ENCODE results near the gene ATP13A5. TPM values are rescaled to one million over a fixed set of nuclear protein-coding genes. Genes with fewer than 3 reads are reported as not detected.

ATP13A5 gene
- total RNA-seq, 2 donors from 2014 or later = not detected

GRCh38 chr3:193335031-193335430, 43.5 kb downstream of the ATP13A5 start:
- H3K36me3 Mint-ChIP-seq = no peaks in the 10 kb centered on the region
- H3K27me3 Mint-ChIP-seq = no peaks in the 10 kb centered on the region
- H3K4me1 Mint-ChIP-seq (ENCODE audit: low read depth in 2 of 2) = no peaks in the 10 kb centered on the region
- no peak overlapping the region for H3K4me3 Mint-ChIP-seq
- DNase-seq (ENCODE audit: low spot score) (no peak), ATAC-seq (no peak)
- H3K9me3 Mint-ChIP-seq = no peaks in the 10 kb centered on the region
- H3K27ac Mint-ChIP-seq = no peak overlapping the region

GRCh38 chr3:193333229-193333628, 45.3 kb downstream of the ATP13A5 start:
- no peak for ATAC-seq
- Mint-ChIP-seq H3K9me3 (no peaks in the 10 kb centered on the region), H3K27ac (no peak overlapping the region), H3K4me1 (ENCODE audit: low read depth in 2 of 2) (no peaks in the 10 kb centered on the region), H3K4me3 (no peak overlapping the region), H3K27me3 (no peaks in the 10 kb centered on the region), H3K36me3 (no peaks in the 10 kb centered on the region)
- no peak for DNase-seq (ENCODE audit: low spot score)

- no peaks in the 10 kb centered on the region for H3K36me3 Mint-ChIP-seq
- H3K4me3 Mint-ChIP-seq = no peak overlapping the region
- no peaks in the 10 kb centered on the region for H3K4me1 Mint-ChIP-seq (ENCODE audit: low read depth in 2 of 2)
- ATAC-seq = no peak
- no peaks in the 10 kb centered on the region for H3K9me3 Mint-ChIP-seq
- H3K27me3 Mint-ChIP-seq = no peaks in the 10 kb centered on the region
- no peak overlapping the region for H3K27ac Mint-ChIP-seq
- DNase-seq (ENCODE audit: low spot score) = no peak
These were observed 47.9 kb downstream of the ATP13A5 start for GRCh38 chr3:193330555-193331204.

- no peak for ATAC-seq
- H3K4me3 Mint-ChIP-seq = no peak overlapping the region
- DNase-seq (ENCODE audit: low spot score) = no peak
- H3K4me1 Mint-ChIP-seq (ENCODE audit: low read depth in 2 of 2) = no peaks in the 10 kb centered on the region
- H3K36me3 Mint-ChIP-seq = no peaks in the 10 kb centered on the region
- H3K9me3 Mint-ChIP-seq = no peaks in the 10 kb centered on the region
- peaks cover 0 to 7% of the 10 kb centered on the region in 2 donors for H3K27me3 Mint-ChIP-seq
- no peak overlapping the region for H3K27ac Mint-ChIP-seq
These were observed 60.8 kb downstream of the ATP13A5 start for GRCh38 chr3:193317682-193318300.

GRCh38 chr3:193314161-193314560, 64.4 kb downstream of the ATP13A5 start:
- DNase-seq (ENCODE audit: low spot score) (no peak), ATAC-seq (no peak)
- peaks cover 0 to 7% of the 10 kb centered on the region in 2 donors for H3K27me3 Mint-ChIP-seq
- H3K36me3 Mint-ChIP-seq = no peaks in the 10 kb centered on the region
- no peaks in the 10 kb centered on the region for H3K4me1 Mint-ChIP-seq (ENCODE audit: low read depth in 2 of 2)
- peaks cover 3% of the 10 kb centered on the region for H3K9me3 Mint-ChIP-seq
- no peak overlapping the region for H3K4me3 Mint-ChIP-seq
- no peak overlapping the region for H3K27ac Mint-ChIP-seq

- H3K9me3 Mint-ChIP-seq = peaks cover 3% of the 10 kb centered on the region
- H3K4me3 Mint-ChIP-seq = no peak overlapping the region
These were observed 65.2 kb downstream of the ATP13A5 start for GRCh38 chr3:193313061-193313958.

GRCh38 chr3:193310914-193311723, 67.4 kb downstream of the ATP13A5 start:
- DNase-seq (ENCODE audit: low spot score) (no peak), ATAC-seq (no peak)
- no peak overlapping the region for H3K4me3 Mint-ChIP-seq
- no peaks in the 10 kb centered on the region for H3K36me3 Mint-ChIP-seq
- H3K27me3 Mint-ChIP-seq = peaks cover 0 to 7% of the 10 kb centered on the region in 2 donors
- no peaks in the 10 kb centered on the region for H3K4me1 Mint-ChIP-seq (ENCODE audit: low read depth in 2 of 2)
- peaks cover 3% of the 10 kb centered on the region for H3K9me3 Mint-ChIP-seq
- H3K27ac Mint-ChIP-seq = no peak overlapping the region

More at GRCh38 chr3:193313061-193313958, 65.2 kb downstream of the ATP13A5 start:
- no peak overlapping the region for H3K27ac Mint-ChIP-seq
- DNase-seq (ENCODE audit: low spot score) = no peak
- ATAC-seq = no peak
- H3K36me3 Mint-ChIP-seq = no peaks in the 10 kb centered on the region
- H3K27me3 Mint-ChIP-seq = peaks cover 0 to 7% of the 10 kb centered on the region in 2 donors
- no peaks in the 10 kb centered on the region for H3K4me1 Mint-ChIP-seq (ENCODE audit: low read depth in 2 of 2)

- Mint-ChIP-seq H3K4me3 (no peak overlapping the region), H3K27ac (no peak overlapping the region), H3K27me3 (peaks cover 3 to 7% of the 10 kb centered on the region in 2 donors), H3K9me3 (peaks cover 6% of the 10 kb centered on the region), H3K4me1 (ENCODE audit: low read depth in 2 of 2) (no peaks in the 10 kb centered on the region), H3K36me3 (no peaks in the 10 kb centered on the region)
- DNase-seq (ENCODE audit: low spot score) (no peak), ATAC-seq (no peak)
These were observed 73.2 kb downstream of the ATP13A5 start for GRCh38 chr3:193305356-193305755.

GRCh38 chr3:193301433-193301832, 77.1 kb downstream of the ATP13A5 start:
- peaks cover 6% of the 10 kb centered on the region for H3K9me3 Mint-ChIP-seq
- no peaks in the 10 kb centered on the region for H3K36me3 Mint-ChIP-seq
- no peaks in the 10 kb centered on the region for H3K4me1 Mint-ChIP-seq (ENCODE audit: low read depth in 2 of 2)

GRCh38 chr3:193297421-193297820, 81.1 kb downstream of the ATP13A5 start:
- no peak overlapping the region for H3K4me3 Mint-ChIP-seq
- no peaks in the 10 kb centered on the region for H3K36me3 Mint-ChIP-seq
- no peaks in the 10 kb centered on the region for H3K27me3 Mint-ChIP-seq
- peak in 1 of 2 donors; percentile 33 for ATAC-seq
- DNase-seq (ENCODE audit: low spot score) = no peak
- H3K27ac Mint-ChIP-seq = no peak overlapping the region
- H3K9me3 Mint-ChIP-seq = peaks cover 4% of the 10 kb centered on the region
- no peaks in the 10 kb centered on the region for H3K4me1 Mint-ChIP-seq (ENCODE audit: low read depth in 2 of 2)

More at GRCh38 chr3:193301433-193301832, 77.1 kb downstream of the ATP13A5 start:
- Mint-ChIP-seq H3K4me3 (no peak overlapping the region), H3K27ac (no peak overlapping the region), H3K27me3 (peaks cover 3 to 7% of the 10 kb centered on the region in 2 donors)
- ATAC-seq (no peak), DNase-seq (ENCODE audit: low spot score) (no peak)

- DNase-seq (ENCODE audit: low spot score) (no peak), ATAC-seq (no peak)
- no peaks in the 10 kb centered on the region for H3K36me3 Mint-ChIP-seq
- no peak overlapping the region for H3K4me3 Mint-ChIP-seq
- peaks cover 3% of the 10 kb centered on the region for H3K9me3 Mint-ChIP-seq
- H3K4me1 Mint-ChIP-seq (ENCODE audit: low read depth in 2 of 2) = no peaks in the 10 kb centered on the region
- no peaks in the 10 kb centered on the region for H3K27me3 Mint-ChIP-seq
- no peak overlapping the region for H3K27ac Mint-ChIP-seq
These were observed 82.6 kb downstream of the ATP13A5 start for GRCh38 chr3:193295985-193296384.

GRCh38 chr3:193292386-193292785, 86.2 kb downstream of the ATP13A5 start:
- Mint-ChIP-seq H3K4me3 (no peak overlapping the region), H3K9me3 (peaks cover 7% of the 10 kb centered on the region), H3K27me3 (no peaks in the 10 kb centered on the region), H3K4me1 (ENCODE audit: low read depth in 2 of 2) (no peaks in the 10 kb centered on the region), H3K36me3 (no peaks in the 10 kb centered on the region), H3K27ac (no peak overlapping the region)
- no peak for ATAC-seq
- no peak for DNase-seq (ENCODE audit: low spot score)

GRCh38 chr3:193271101-193271840, 107.3 kb downstream of the ATP13A5 start:
- Mint-ChIP-seq H3K36me3 (no peaks in the 10 kb centered on the region), H3K4me3 (no peak overlapping the region), H3K9me3 (no peaks in the 10 kb centered on the region), H3K27ac (no peak overlapping the region), H3K27me3 (no peaks in the 10 kb centered on the region), H3K4me1 (ENCODE audit: low read depth in 2 of 2) (no peaks in the 10 kb centered on the region)
- ATAC-seq = no peak
- DNase-seq (ENCODE audit: low spot score) = no peak
